Measurements from ENCODE around the gene CARD11.

DNA sequence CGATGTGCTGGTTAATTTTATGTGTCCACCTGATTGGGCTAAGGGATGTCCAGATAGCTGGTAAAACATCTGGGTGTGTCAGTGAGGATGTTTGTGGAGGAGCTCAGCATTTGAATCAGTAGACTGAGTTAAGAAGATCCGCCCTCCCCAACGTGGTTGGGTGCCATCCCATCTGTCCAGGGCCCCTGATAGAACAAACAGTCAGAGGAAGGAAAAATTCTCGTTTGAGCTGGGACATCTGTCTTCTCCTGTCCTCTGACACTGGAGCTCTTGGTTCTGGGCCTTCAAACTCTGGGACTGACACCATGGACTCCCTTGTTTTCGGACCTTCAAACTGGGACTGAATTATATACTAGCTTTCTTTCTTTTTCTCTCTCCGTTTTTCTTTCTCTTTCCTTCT lies 59.6 kb downstream of the CARD11 start:
- TF ChIP-seq EZH2phosphoT487 (IDR thresholded peaks at IDR 0.05; ENCODE audit: borderline replicate concordance, low read depth), result no peak
- no peak for TF ChIP-seq NRF1 (IDR thresholded peaks at IDR 0.05; ENCODE audit: low read depth, low read length)
- TF ChIP-seq TAF1 (IDR thresholded peaks at IDR 0.05; ENCODE audit: borderline replicate concordance, low read depth, low read length), result no peak

All from SK-N-SH (cell line).